Fibroblast of mammary gland (primary cell): Measurements from ENCODE around the gene DYNLT4.
"Not testable (repeated sequence)": the region's sequence is repeated elsewhere in the genome, so short reads cannot be mapped to it uniquely, and the experiment has no call there.

Source experiments
- DNase-seq: peaks from one replicate; pipeline ENCODE4 v3.0.0-alpha.2; 2010; ENCODE audit warnings: low read depth
- H3K4me3 ChIP-seq: 2 replicates; pipeline ENCODE4 v1.5.1; 2011; ENCODE audit warnings: low read depth, mild to moderate bottlenecking, low read length, moderate library complexity; ENCODE audit not compliant: control insufficient read depth
- TF ChIP-seq, protein P1 (sequence below): conservative IDR thresholded peaks from 2 replicates; pipeline ENCODE4 v1.5.1; 2011; ENCODE audit warnings: low read depth, low read length, inconsistent platforms; ENCODE audit not compliant: control insufficient read depth, insufficient read depth

The DYNLT4 gene

DNA sequence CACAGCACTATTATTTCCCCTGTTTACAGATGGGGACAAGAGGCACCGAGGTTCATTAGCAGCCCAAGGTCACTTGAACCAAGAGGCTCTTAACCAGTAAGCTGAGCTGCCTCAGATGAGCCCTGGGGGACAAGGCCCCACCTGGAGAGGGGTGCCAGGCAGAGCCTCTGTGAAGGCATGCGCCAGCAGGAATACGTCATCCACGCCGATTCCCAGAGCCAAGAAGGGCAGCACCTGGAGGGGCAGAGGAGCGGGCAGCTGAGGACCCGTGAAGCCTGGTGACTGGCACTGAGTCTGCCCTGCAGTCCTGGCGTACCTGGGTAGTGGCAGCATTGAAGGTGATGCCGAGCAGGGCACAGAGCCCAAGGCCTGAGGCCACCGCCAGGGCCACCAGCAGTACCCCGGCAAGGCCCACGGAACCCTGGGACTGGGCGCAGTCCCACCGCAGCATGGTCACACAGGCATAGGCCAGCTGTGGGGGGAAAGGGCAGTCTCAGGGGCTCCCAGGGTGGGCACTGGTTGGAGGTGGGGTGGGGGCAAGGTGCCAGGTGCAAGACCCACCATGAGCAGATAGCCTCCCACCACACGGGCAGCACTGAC is 21.8 kb upstream of the DYNLT4 start:
- TF ChIP-seq, protein P1, sequence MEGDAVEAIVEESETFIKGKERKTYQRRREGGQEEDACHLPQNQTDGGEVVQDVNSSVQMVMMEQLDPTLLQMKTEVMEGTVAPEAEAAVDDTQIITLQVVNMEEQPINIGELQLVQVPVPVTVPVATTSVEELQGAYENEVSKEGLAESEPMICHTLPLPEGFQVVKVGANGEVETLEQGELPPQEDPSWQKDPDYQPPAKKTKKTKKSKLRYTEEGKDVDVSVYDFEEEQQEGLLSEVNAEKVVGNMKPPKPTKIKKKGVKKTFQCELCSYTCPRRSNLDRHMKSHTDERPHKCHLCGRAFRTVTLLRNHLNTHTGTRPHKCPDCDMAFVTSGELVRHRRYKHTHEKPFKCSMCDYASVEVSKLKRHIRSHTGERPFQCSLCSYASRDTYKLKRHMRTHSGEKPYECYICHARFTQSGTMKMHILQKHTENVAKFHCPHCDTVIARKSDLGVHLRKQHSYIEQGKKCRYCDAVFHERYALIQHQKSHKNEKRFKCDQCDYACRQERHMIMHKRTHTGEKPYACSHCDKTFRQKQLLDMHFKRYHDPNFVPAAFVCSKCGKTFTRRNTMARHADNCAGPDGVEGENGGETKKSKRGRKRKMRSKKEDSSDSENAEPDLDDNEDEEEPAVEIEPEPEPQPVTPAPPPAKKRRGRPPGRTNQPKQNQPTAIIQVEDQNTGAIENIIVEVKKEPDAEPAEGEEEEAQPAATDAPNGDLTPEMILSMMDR: no peak
- DNase-seq: no peak
- H3K4me3 ChIP-seq: no peak overlapping the region

DNA sequence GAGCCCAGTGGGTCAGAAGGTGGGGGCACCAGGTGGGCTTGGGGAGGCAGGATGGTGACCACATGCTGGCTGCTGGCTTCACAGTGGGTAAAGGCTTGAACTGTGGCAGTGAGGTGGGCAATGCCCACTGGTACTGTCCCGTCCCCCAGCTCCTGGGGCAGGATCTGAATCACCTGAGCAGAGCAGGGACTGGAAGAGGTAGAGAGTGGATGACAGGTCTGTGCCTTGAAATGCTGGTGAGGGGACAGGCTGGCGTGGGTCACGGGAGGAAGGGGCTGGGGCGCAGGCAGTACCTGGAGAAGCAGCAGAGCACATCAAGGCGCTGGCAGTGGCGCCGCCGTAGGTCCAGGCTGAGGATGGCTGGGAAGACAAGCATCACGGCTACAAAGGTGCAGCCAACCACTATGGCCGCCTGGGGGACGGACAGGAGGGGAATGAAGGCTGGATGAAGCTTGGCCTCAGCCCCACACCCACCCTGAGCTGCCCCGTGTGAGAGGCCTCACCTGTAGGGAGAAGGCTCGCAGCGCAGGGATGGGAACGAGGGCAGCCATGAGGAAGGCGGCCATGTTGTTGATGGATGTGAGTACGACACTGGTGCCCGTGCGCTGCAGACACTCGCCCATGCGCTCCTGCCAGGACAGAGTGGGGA is 21.0 kb upstream of the DYNLT4 start:
- TF ChIP-seq, protein P1: no peak
- H3K4me3 ChIP-seq: no peak overlapping the region

DNA sequence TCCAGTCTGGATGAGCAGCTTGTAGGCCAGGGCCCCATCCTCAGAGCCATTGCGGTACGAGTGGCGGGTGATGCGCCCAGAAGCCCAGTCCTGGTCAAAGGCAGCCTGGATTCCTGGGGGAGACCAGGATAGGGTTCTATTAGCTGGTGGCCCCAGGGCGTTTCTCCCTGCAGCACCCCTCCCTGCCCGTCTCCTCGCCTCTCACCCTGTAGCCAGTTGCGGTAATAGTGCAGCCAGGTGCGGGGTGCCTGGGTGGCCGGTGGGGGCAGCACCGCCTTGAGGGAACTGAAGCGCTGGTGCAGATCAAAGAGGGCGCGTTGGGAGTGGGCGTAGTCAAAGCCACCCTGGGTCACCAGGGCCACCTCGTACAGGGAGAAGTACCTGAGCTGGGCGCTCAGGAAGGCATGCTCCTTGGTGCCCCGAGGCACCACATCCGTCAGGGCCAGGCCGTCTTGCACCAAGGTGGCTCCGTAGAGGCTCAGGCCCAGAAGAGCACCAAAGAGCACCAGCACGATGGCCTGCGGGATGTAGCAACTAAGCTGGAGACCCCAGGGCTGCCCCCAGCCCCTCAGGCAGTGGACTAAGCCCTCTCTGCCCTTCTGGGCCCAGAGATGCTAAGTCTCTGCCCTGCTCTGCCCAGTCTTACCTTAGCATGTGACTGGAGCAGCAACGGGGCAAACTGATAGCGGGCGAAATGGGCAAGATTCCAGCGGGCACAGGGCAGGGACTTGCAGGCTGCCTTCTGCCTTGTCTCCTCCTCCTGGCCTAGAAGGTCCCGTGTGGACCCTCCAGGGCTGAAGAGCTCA is 20.2 kb upstream of the DYNLT4 start:
- TF ChIP-seq, protein P1: no peak
- H3K4me3 ChIP-seq: no peak overlapping the region
- no peak for DNase-seq

More for the DNA sequence above, 21.0 kb upstream of the DYNLT4 start:
- no peak for DNase-seq

DNA sequence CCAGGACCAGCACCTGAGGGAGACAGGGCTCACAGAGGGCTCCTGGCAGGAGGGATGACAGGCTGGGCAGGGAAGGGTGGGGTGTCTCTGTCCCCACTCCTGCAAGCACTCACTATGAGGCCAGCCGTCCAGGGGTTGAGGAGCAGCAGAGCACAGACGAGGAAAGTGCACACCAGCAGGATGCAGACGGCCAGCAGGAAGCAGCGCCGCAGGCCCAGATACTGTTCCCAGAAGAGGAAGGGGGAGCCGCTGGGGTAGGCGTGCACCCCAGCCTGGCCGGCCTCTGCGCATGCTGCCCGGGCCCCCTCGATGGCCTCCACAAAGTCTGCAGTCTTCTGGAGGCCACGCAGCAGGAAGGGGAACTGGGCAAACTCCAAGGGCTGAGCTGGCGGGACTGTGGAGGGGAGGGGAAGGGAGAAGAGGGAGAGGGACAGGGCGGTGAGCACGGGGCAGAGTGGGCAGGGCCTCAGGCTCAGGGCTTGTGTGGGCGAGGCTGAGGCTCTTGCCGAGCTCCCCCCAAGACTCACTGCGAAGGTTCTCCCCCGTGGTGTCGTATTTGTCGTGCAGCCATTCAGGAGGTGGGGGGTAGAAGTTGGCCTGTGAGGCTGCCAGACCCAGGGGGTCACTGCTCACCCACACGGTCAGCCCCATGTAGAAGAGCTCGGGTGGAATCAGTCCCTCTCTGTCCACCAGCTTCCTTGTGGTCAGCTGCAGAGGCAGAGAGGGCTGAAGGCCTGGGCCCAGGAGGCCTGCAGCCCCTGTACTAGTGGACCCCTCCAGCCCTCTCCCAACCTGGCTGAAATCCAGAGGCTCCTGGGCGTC is 19.4 kb upstream of the DYNLT4 start:
- peak; percentile 62 for DNase-seq
- H3K4me3 ChIP-seq: no peak overlapping the region
- TF ChIP-seq, protein P1: no peak

DNA sequence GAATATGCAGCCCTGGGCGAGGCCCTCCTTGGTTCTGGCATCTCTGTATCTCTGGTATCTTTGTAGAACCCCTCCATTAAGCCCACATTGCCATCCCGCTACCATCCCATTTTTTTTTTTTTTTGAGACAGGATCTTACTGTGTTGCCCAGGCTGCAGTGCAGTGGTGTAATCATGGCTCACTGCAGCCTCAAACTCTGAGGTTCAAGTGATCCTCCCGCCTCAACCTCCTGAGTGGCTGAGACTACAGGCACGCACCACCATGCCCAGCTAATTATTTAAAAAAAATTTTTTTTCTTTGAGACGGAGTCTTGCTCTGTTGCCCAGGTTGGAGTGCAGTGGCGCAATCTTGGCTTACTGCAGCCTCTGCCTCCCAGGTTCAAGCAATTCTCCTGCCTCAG is 17.2 kb upstream of the DYNLT4 start:
- not testable (repeated sequence) for H3K4me3 ChIP-seq, DNase-seq

DNA sequence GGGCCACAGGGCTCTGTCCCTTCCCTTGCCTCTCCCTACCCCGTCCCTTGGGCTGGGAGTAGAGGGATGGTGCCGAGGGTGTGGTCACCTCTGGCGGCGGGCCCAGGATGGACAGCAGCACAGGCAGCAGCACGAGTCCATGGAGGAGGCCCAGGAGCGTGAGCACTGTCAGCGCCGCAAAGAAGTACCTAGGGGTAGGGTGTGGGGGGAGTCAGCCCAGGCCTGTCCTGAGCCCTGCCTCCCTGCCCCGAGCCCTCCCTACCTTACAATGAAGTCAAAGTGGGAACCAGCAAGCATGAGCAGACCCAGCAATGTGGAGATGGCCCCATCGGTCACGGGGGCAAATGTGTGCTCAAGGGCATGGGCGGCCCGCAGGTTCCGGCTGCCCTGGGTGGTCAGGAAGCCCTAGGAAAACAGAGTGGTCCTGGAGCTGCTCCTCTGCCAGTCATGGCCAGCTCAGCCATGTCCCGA is 15.9 kb upstream of the DYNLT4 start:
- no peak overlapping the region for H3K4me3 ChIP-seq
- DNase-seq: no peak
- TF ChIP-seq, protein P1: no peak
